Measurements from ENCODE around the gene FSTL3. TPM values are rescaled to one million over a fixed set of nuclear protein-coding genes. Genes with fewer than 3 reads are reported as not detected.

The FSTL3 gene
- total and polyA plus RNA-seq, 2 of the 13 experiments (the other 11 are each of a cell fraction or from before 2014, with no cell fraction given): 13.5 to 15.6 TPM

- TF ChIP-seq ZNF431 (CRISPR knock-in tag; IDR thresholded peaks at IDR 0.05; ENCODE audit: borderline replicate concordance, low read depth) (no peak; the same call in 1 of the 2 replicates), TEAD3 (CRISPR knock-in tag; optimal IDR thresholded peaks at IDR 0.05; ENCODE audit: borderline replicate concordance) (peak; percentile 83), MED1 (CRISPR knock-in tag; IDR thresholded peaks at IDR 0.05) (peak; percentile 94), MXD3 (CRISPR knock-in tag; IDR thresholded peaks at IDR 0.05) (peak; percentile 37), ZNF367 (CRISPR knock-in tag; IDR thresholded peaks at IDR 0.05; ENCODE audit: borderline replicate concordance) (no peak), LBX2 (CRISPR knock-in tag; IDR thresholded peaks at IDR 0.05; ENCODE audit: borderline replicate concordance) (no peak), ZNF672 (CRISPR knock-in tag; IDR thresholded peaks at IDR 0.05) (0 out of 2 replicates have a peak, but pooled peaks have one; percentile 72), CREM (IDR thresholded peaks at IDR 0.05) (peak; percentile 71; the same call in 1 of the 2 replicates), CREM (CRISPR knock-in tag; IDR thresholded peaks at IDR 0.05) (no peak), ZFP82 (CRISPR knock-in tag; IDR thresholded peaks at IDR 0.05; ENCODE audit: borderline replicate concordance) (no peak), ZNF225 (CRISPR knock-in tag; IDR thresholded peaks at IDR 0.05) (no peak), ZNF318 (CRISPR knock-in tag; IDR thresholded peaks at IDR 0.05) (no peak), IKZF1 (IDR thresholded peaks at IDR 0.05) (no peak), ZNF713 (CRISPR knock-in tag; IDR thresholded peaks at IDR 0.05) (no peak), JUNB (CRISPR knock-in tag; IDR thresholded peaks at IDR 0.05; ENCODE audit: borderline replicate concordance) (no peak), SMAD9 (CRISPR knock-in tag; IDR thresholded peaks at IDR 0.05) (no peak), ZNF749 (CRISPR knock-in tag; IDR thresholded peaks at IDR 0.05; ENCODE audit: borderline replicate concordance) (no peak), IKZF5 (CRISPR knock-in tag; IDR thresholded peaks at IDR 0.05) (peak; percentile 99), EED (CRISPR knock-in tag; IDR thresholded peaks at IDR 0.05) (peak; percentile 5; the same call in 1 of the 2 replicates), NFYB (CRISPR knock-in tag; IDR thresholded peaks at IDR 0.05) (no peak), SNAI1 (CRISPR knock-in tag; IDR thresholded peaks at IDR 0.05; ENCODE audit: borderline replicate concordance) (0 out of 2 replicates have a peak, but pooled peaks have one; percentile 69), ZNF331 (CRISPR knock-in tag; IDR thresholded peaks at IDR 0.05) (peak; percentile 38; the same call in 1 of the 2 replicates)
Observed at GRCh38 chr19:660793-661426, 15.3 kb upstream of the FSTL3 start (continued).

All from HepG2 (cell line).